Ishikawa (cell line): ENCODE results near the gene HEMGN.

Experiments
- CEBPB ChIP-seq: IDR thresholded peaks from 2 replicates; pipeline ENCODE4 v1.6.1; 2012
- CREB1 ChIP-seq: IDR thresholded peaks from 2 replicates; pipeline ENCODE4 v1.6.1; 2012; ENCODE audit warnings: low read depth
- EGR1 ChIP-seq: IDR thresholded peaks from 2 replicates; pipeline ENCODE4 v1.6.1; 2012
- EP300 ChIP-seq: IDR thresholded peaks from 2 replicates; pipeline ENCODE4 v1.6.1; 2012; ENCODE audit warnings: borderline replicate concordance
- FOXM1 ChIP-seq: IDR thresholded peaks from 2 replicates; pipeline ENCODE4 v1.6.1; 2012; ENCODE audit warnings: low read depth, borderline replicate concordance
- MAX ChIP-seq: IDR thresholded peaks from 2 replicates; pipeline ENCODE4 v1.6.1; 2012
- NFIC ChIP-seq: IDR thresholded peaks from 2 replicates; pipeline ENCODE4 v1.6.1; 2012
- RAD21 ChIP-seq: IDR thresholded peaks from 2 replicates; pipeline ENCODE4 v1.6.1; 2012; ENCODE audit warnings: low read depth
- TAF1 ChIP-seq: IDR thresholded peaks from 2 replicates; pipeline ENCODE4 v1.6.1; 2012; ENCODE audit warnings: low read depth, mild to moderate bottlenecking
- TCF12 ChIP-seq: IDR thresholded peaks from 2 replicates; pipeline ENCODE4 v1.6.1; 2012; ENCODE audit warnings: low read depth
- TEAD4 ChIP-seq: IDR thresholded peaks from 2 replicates; pipeline ENCODE4 v1.6.1; 2012
- YY1 ChIP-seq: IDR thresholded peaks from 2 replicates; pipeline ENCODE4 v1.6.1; 2012; ENCODE audit warnings: low read depth
- ZBTB7A ChIP-seq: IDR thresholded peaks from 2 replicates; pipeline ENCODE4 v1.6.1; 2012; ENCODE audit warnings: low read depth
- TF ChIP-seq, protein P1 (sequence below): IDR thresholded peaks from 2 replicates; pipeline ENCODE4 v1.6.1; 2012; ENCODE audit warnings: low read depth, mild to moderate bottlenecking
- TF ChIP-seq, protein P2 (sequence below): IDR thresholded peaks from 2 replicates; pipeline ENCODE4 v1.6.1; 2012

The HEMGN gene

GRCh38 chr9:97928986-97929604 is 8.9 kb downstream of the HEMGN start:
- TF ChIP-seq TAF1, result no peak
- TF ChIP-seq CEBPB, result no peak

GRCh38 chr9:97925497-97926334 is 12.3 kb downstream of the HEMGN start:
- TF ChIP-seq NFIC (no peak), FOXM1 (no peak), EP300 (no peak), ZBTB7A (no peak), TCF12 (no peak), CREB1 (no peak)

DNA sequence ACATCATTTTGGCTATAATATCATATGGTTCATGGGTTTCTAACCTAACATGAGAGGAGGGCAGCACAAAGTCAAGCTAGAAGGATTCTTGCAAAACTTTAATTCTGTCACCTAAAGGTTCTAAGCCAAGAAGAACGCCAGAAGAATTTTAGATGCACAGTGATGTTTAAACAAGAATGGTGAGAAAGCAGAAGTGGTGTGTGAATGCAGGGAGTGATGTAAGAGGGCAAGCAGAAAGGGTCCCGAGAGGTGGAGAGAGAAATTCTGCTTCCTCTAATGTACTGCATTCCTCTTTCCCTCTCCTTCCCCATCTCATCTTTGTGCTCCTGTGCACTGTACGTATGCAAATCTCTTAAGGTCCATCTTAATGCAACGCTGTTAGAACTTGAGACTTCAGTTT is 13.6 kb downstream of the HEMGN start:
- TF ChIP-seq CEBPB (no peak), YY1 (no peak), TCF12 (no peak), RAD21 (no peak), TEAD4 (no peak)

- TF ChIP-seq RAD21, result peak; percentile 60
- no peak for TF ChIP-seq CREB1
- TF ChIP-seq, protein P1, sequence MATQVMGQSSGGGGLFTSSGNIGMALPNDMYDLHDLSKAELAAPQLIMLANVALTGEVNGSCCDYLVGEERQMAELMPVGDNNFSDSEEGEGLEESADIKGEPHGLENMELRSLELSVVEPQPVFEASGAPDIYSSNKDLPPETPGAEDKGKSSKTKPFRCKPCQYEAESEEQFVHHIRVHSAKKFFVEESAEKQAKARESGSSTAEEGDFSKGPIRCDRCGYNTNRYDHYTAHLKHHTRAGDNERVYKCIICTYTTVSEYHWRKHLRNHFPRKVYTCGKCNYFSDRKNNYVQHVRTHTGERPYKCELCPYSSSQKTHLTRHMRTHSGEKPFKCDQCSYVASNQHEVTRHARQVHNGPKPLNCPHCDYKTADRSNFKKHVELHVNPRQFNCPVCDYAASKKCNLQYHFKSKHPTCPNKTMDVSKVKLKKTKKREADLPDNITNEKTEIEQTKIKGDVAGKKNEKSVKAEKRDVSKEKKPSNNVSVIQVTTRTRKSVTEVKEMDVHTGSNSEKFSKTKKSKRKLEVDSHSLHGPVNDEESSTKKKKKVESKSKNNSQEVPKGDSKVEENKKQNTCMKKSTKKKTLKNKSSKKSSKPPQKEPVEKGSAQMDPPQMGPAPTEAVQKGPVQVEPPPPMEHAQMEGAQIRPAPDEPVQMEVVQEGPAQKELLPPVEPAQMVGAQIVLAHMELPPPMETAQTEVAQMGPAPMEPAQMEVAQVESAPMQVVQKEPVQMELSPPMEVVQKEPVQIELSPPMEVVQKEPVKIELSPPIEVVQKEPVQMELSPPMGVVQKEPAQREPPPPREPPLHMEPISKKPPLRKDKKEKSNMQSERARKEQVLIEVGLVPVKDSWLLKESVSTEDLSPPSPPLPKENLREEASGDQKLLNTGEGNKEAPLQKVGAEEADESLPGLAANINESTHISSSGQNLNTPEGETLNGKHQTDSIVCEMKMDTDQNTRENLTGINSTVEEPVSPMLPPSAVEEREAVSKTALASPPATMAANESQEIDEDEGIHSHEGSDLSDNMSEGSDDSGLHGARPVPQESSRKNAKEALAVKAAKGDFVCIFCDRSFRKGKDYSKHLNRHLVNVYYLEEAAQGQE, result no peak
- TF ChIP-seq MAX, result peak; percentile 26; the same call in 1 of the 2 replicates
Observed at GRCh38 chr9:97923529-97924108, 14.4 kb downstream of the HEMGN start.

DNA sequence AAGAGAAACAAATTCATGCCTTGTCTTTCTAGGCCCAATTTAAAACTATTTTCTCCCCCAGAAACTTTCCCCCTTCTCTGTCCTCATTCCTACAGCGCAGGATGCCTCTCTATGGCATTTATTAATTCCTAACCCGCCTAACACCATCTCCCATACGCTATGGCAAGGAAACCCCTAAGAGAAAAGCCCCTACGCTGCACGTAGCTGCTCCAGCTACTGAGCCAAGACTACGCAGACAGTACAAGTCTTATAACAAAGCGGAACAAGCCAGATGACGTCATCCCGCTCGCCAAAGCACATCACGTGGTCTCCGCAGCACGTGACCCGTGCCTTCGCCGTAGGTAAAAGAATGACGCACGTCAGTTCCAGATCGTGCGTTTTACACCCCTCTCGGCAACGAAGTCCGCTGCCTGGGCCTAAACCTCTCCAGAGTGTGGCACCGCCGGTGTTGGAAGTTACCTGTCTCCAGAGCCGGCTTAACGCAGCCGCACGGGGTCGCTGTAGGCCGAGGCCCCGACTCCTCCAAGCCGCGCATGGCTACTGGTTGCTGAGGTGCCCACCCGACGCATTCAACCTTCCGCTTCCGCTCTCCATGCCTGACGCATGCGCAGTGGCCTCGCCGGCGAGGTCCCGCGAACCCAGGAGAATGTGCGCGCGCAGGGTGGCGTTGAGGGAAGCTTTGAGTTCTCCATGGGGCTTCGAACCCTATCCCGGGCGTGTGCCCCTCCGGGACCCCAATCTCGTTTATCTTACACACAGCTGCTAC is 15.8 kb downstream of the HEMGN start, which contains the start of gene TRMO:
TRMO (minus strand) TSS at position 542 of the 766 bp plus-strand sequence; CDS start at position 535, 7 bp downstream.
- TF ChIP-seq FOXM1 (no peak), ZBTB7A (no peak), NFIC (peak; percentile 40; the same call in 1 of the 2 replicates), CREB1 (peak; percentile 93), MAX (peak; percentile 95), CEBPB (peak; percentile 3; the same call in 1 of the 2 replicates), EP300 (peak; percentile 49; the same call in 1 of the 2 replicates), YY1 (no peak), TCF12 (peak; percentile 77), TAF1 (peak; percentile 68; the same call in 1 of the 2 replicates), TEAD4 (0 out of 2 replicates have a peak, but pooled peaks have one; percentile 4), RAD21 (no peak)
- TF ChIP-seq, protein P2, sequence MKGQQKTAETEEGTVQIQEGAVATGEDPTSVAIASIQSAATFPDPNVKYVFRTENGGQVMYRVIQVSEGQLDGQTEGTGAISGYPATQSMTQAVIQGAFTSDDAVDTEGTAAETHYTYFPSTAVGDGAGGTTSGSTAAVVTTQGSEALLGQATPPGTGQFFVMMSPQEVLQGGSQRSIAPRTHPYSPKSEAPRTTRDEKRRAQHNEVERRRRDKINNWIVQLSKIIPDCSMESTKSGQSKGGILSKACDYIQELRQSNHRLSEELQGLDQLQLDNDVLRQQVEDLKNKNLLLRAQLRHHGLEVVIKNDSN, result peak; percentile 100

GRCh38 chr9:97919217-97919813 is 18.7 kb downstream of the HEMGN start:
- TF ChIP-seq TCF12 (no peak), FOXM1 (no peak), EGR1 (no peak), YY1 (no peak), EP300 (no peak), RAD21 (no peak), ZBTB7A (no peak), NFIC (no peak), TEAD4 (no peak), CREB1 (no peak), TAF1 (no peak), MAX (no peak), CEBPB (no peak)
- TF ChIP-seq, protein P1, result no peak
- TF ChIP-seq, protein P2, result no peak
